ENCODE results near the gene MROH2B.

GRCh38 chr5:40991981-40992559, 79.1 kb downstream of the MROH2B start:
- TF ChIP-seq EZH2 (IDR thresholded peaks at IDR 0.05; ENCODE audit: low read length) = no peak
- no peak for TF ChIP-seq CTCF (optimal IDR thresholded peaks at IDR 0.05 in 1 of 3, IDR thresholded peaks at IDR 0.05 in 1 of 3, conservative IDR thresholded peaks at IDR 0.05 in 1 of 3; ENCODE audit: extremely low read depth in 1 of 3, insufficient read depth in 2 of 3, low read length in 3 of 3)
